ENCODE results near the gene IGF1R. TPM values are rescaled to one million over a fixed set of nuclear protein-coding genes. Genes with fewer than 3 reads are reported as not detected.

The IGF1R gene
- total and polyA plus RNA-seq, 4 donors = 5.9 to 154 (median 27.6) TPM

GRCh38 chr15:98785807-98786621 is 137.7 kb downstream of the IGF1R start:
- Histone ChIP-seq H3K27me3 (ENCODE audit: control insufficient read depth in 3 of 3, insufficient read depth in 3 of 3, low read length in 2 of 3) (no peaks in the 10 kb centered on the region), H3K9ac (ENCODE audit: insufficient read depth in 1 of 2, low read length in 2 of 2) (no peak overlapping the region), H3K4me1 (ENCODE audit: control insufficient read depth in 5 of 5, insufficient read depth in 5 of 5, low read length in 5 of 5) (peaks cover 12 to 55% (median 27%) of the 10 kb centered on the region in 5 donors), H3K4me3 (no peak overlapping the region), H3K27ac (ENCODE audit: low read depth in 1 of 2, low read length in 1 of 2) (peak overlapping the region in 1 of 2 donors; percentile 17), H3K9me3 (ENCODE audit: control insufficient read depth in 4 of 4, insufficient read depth in 3 of 4, low read length in 3 of 4) (no peaks in the 10 kb centered on the region), H3K36me3 (ENCODE audit: control insufficient read depth in 4 of 4, insufficient read depth in 4 of 4, low read length in 4 of 4) (no peaks in the 10 kb centered on the region)
- no peak for DNase-seq
- ATAC-seq (ENCODE audit: insufficient read depth, low FRiP score) = no peak
- WGBS, 2 donors = 79 to 82% methylated on average over 9 of the region's 9 CpGs
- no peak for TF ChIP-seq CTCF (IDR thresholded peaks at IDR 0.05; ENCODE audit: control extremely low read depth, extremely low read depth)

GRCh38 chr15:98786717-98787116 is 138.4 kb downstream of the IGF1R start:
- ATAC-seq (ENCODE audit: insufficient read depth, low FRiP score) = no peak
- Histone ChIP-seq H3K4me3 (no peak overlapping the region), H3K9ac (ENCODE audit: insufficient read depth in 1 of 2, low read length in 2 of 2) (no peak overlapping the region), H3K9me3 (ENCODE audit: control insufficient read depth in 4 of 4, insufficient read depth in 3 of 4, low read length in 3 of 4) (no peaks in the 10 kb centered on the region), H3K27ac (ENCODE audit: low read depth in 1 of 2, low read length in 1 of 2) (peak overlapping the region in 1 of 2 donors; percentile 72), H3K4me1 (ENCODE audit: control insufficient read depth in 5 of 5, insufficient read depth in 5 of 5, low read length in 5 of 5) (peaks cover 12 to 55% (median 29%) of the 10 kb centered on the region in 5 donors), H3K27me3 (ENCODE audit: control insufficient read depth in 3 of 3, insufficient read depth in 3 of 3, low read length in 2 of 3) (no peaks in the 10 kb centered on the region), H3K36me3 (ENCODE audit: control insufficient read depth in 4 of 4, insufficient read depth in 4 of 4, low read length in 4 of 4) (no peaks in the 10 kb centered on the region)
- no peak for DNase-seq
- TF ChIP-seq CTCF (IDR thresholded peaks at IDR 0.05; ENCODE audit: control extremely low read depth, extremely low read depth) = no peak
- 79 to 80% methylated on average over 9 of the region's 9 CpGs for WGBS, 2 donors

GRCh38 chr15:98787194-98787593 is 138.9 kb downstream of the IGF1R start:
- peak overlapping the region in 1 of 2 donors; percentile 72 for H3K27ac ChIP-seq (ENCODE audit: low read depth in 1 of 2, low read length in 1 of 2)

More at GRCh38 chr15:98787194-98787593, 138.9 kb downstream of the IGF1R start:
- Histone ChIP-seq H3K27me3 (ENCODE audit: control insufficient read depth in 3 of 3, insufficient read depth in 3 of 3, low read length in 2 of 3) (no peaks in the 10 kb centered on the region), H3K9ac (ENCODE audit: insufficient read depth in 1 of 2, low read length in 2 of 2) (no peak overlapping the region), H3K4me3 (no peak overlapping the region), H3K36me3 (ENCODE audit: control insufficient read depth in 4 of 4, insufficient read depth in 4 of 4, low read length in 4 of 4) (no peaks in the 10 kb centered on the region), H3K9me3 (ENCODE audit: control insufficient read depth in 4 of 4, insufficient read depth in 3 of 4, low read length in 3 of 4) (no peaks in the 10 kb centered on the region), H3K4me1 (ENCODE audit: control insufficient read depth in 5 of 5, insufficient read depth in 5 of 5, low read length in 5 of 5) (peaks cover 12 to 51% (median 29%) of the 10 kb centered on the region in 5 donors)
- no peak for ATAC-seq (ENCODE audit: insufficient read depth, low FRiP score)
- TF ChIP-seq CTCF (IDR thresholded peaks at IDR 0.05; ENCODE audit: control extremely low read depth, extremely low read depth) = no peak
- DNase-seq = no peak
- 59 to 76% methylated on average over 2 of the region's 2 CpGs for WGBS, 2 donors

Data from lung (tissue), 12 donors.